Liver (tissue), 9 donors: Measurements from ENCODE around the gene TMEM273. TPM values are rescaled to one million over a fixed set of nuclear protein-coding genes. Genes with fewer than 3 reads are reported as not detected.

Source experiments
- DNase-seq: peaks from one replicate; pipeline ENCODE4 v3.0.0-alpha.2; 2017; ENCODE audit warnings: low spot score
- H3K27ac ChIP-seq, 2 donors: one replicate each; pipeline ENCODE4 v1.7.0; 2013; ENCODE audit warnings: inconsistent platforms in 2 of 2, low read length in 2 of 2, control low read depth in 1 of 2, low read depth in 1 of 2, mild to moderate bottlenecking in 1 of 2
- H3K27me3 ChIP-seq, 4 donors: one replicate each; pipeline versions ENCODE4 v1.6.1 to v1.7.0; 2013; ENCODE audit warnings: low read length in 3 of 4, inconsistent platforms in 1 of 4, mild to moderate bottlenecking in 1 of 4, moderate library complexity in 1 of 4; ENCODE audit not compliant: control insufficient read depth in 4 of 4, insufficient read depth in 4 of 4
- H3K36me3 ChIP-seq, 4 donors: one replicate each; pipeline versions ENCODE4 v1.6.1 to v1.7.0; 2013; ENCODE audit warnings: low read length in 3 of 4, mild to moderate bottlenecking in 3 of 4, low read depth in 1 of 4, moderate library complexity in 1 of 4; ENCODE audit not compliant: control insufficient read depth in 4 of 4, insufficient read depth in 3 of 4
- H3K4me1 ChIP-seq, 4 donors: one replicate each; pipeline versions ENCODE4 v1.6.1 to v1.7.0; 2013; ENCODE audit warnings: low read length in 3 of 4, mild to moderate bottlenecking in 3 of 4, moderate library complexity in 1 of 4; ENCODE audit not compliant: control insufficient read depth in 4 of 4, insufficient read depth in 4 of 4
- H3K4me3 ChIP-seq, 3 donors: one replicate each; pipeline versions ENCODE4 v1.6.1 to v1.7.0; 2013; ENCODE audit warnings: low read length in 3 of 3, control low read depth in 1 of 3, low read depth in 1 of 3, mild to moderate bottlenecking in 1 of 3
- H3K9ac ChIP-seq, 2 donors: one replicate each; pipeline ENCODE4 v1.7.0; 2013; ENCODE audit warnings: low read length in 2 of 2, mild to moderate bottlenecking in 2 of 2, moderate library complexity in 2 of 2, control low read depth in 1 of 2, low read depth in 1 of 2
- H3K9me3 ChIP-seq, 4 donors: one replicate each; pipeline versions ENCODE4 v1.6.1 to v1.7.0; 2013; ENCODE audit warnings: low read length in 3 of 4; ENCODE audit not compliant: control insufficient read depth in 4 of 4
- ATF3 ChIP-seq: IDR thresholded peaks from 2 replicates; pipeline ENCODE4 v1.6.1; 2016; ENCODE audit warnings: antibody characterized with exemption
- CTCF ChIP-seq: fragments of 150-350 bp; IDR thresholded peaks from 2 replicates; pipeline ENCODE4 v1.5.1; 2017; ENCODE audit warnings: improper control_type of control experiment, low read depth, low read length; ENCODE audit not compliant: missing input control
- EGR1 ChIP-seq, 2 donors: IDR thresholded peaks; 2 replicates each; pipeline ENCODE4 v1.6.1; 2016 to 2018; ENCODE audit warnings: antibody characterized with exemption in 2 of 2, low read depth in 2 of 2
- FOXA1 ChIP-seq: IDR thresholded peaks from 2 replicates; pipeline ENCODE4 v1.6.1; 2016; ENCODE audit warnings: antibody characterized with exemption
- FOXA2 ChIP-seq: IDR thresholded peaks from 2 replicates; pipeline ENCODE4 v1.6.1; 2016; ENCODE audit warnings: antibody characterized with exemption
- GABPA ChIP-seq, 2 donors: IDR thresholded peaks in 1 of 2; conservative IDR thresholded peaks in 1 of 2; 2 replicates each; pipeline ENCODE4 v1.6.1; 2016; ENCODE audit warnings: antibody characterized with exemption in 2 of 2, mild to moderate bottlenecking in 1 of 2, moderate library complexity in 1 of 2
- HNF4A ChIP-seq, 2 donors: conservative IDR thresholded peaks; 2 replicates each; pipeline ENCODE4 v1.6.1; 2016; ENCODE audit warnings: antibody characterized with exemption in 2 of 2, mild to moderate bottlenecking in 2 of 2
- HNF4G ChIP-seq: IDR thresholded peaks from 2 replicates; pipeline ENCODE4 v1.6.1; 2016; ENCODE audit warnings: antibody characterized with exemption
- JUND ChIP-seq, 2 donors: IDR thresholded peaks; 2 replicates each; pipeline ENCODE4 v1.6.1; 2016; ENCODE audit warnings: antibody characterized with exemption in 2 of 2
- MAX ChIP-seq: IDR thresholded peaks from 2 replicates; pipeline ENCODE4 v1.6.1; 2016; ENCODE audit warnings: antibody characterized with exemption
- NR2F2 ChIP-seq: IDR thresholded peaks from 2 replicates; pipeline ENCODE4 v1.6.1; 2016; ENCODE audit warnings: antibody characterized with exemption
- RAD21 ChIP-seq, 2 donors: IDR thresholded peaks; 2 replicates each; pipeline ENCODE4 v1.6.1; 2016; ENCODE audit warnings: antibody characterized with exemption in 2 of 2, mild to moderate bottlenecking in 2 of 2
- REST ChIP-seq: IDR thresholded peaks from 2 replicates; pipeline ENCODE4 v1.6.1; 2016; ENCODE audit warnings: antibody characterized with exemption, mild to moderate bottlenecking
- RXRA ChIP-seq, 2 donors: IDR thresholded peaks; 2 replicates each; pipeline ENCODE4 v1.6.1; 2017 to 2018; ENCODE audit warnings: antibody characterized with exemption in 2 of 2, mild to moderate bottlenecking in 1 of 2
- SP1 ChIP-seq: IDR thresholded peaks from 2 replicates; pipeline ENCODE4 v1.6.1; 2018; ENCODE audit warnings: antibody characterized with exemption, mild to moderate bottlenecking
- TAF1 ChIP-seq: conservative IDR thresholded peaks from 2 replicates; pipeline ENCODE4 v1.6.1; 2016; ENCODE audit warnings: antibody characterized with exemption, mild to moderate bottlenecking
- YY1 ChIP-seq: IDR thresholded peaks from 2 replicates; pipeline ENCODE4 v1.6.1; 2016; ENCODE audit warnings: antibody characterized with exemption, mild to moderate bottlenecking
- ZBTB33 ChIP-seq: IDR thresholded peaks from 2 replicates; pipeline ENCODE4 v1.6.1; 2016; ENCODE audit warnings: antibody characterized with exemption
- WGBS: extraction: QIAGEN DNeasy Blood & Tissue Kit; methylation state at CpG from one replicate; pipeline ENCODE4 v1.1.7; 2013; 5-methylcytosine and 5-hydroxymethylcytosine counted together
- polyA plus RNA-seq, 2 donors: library from polyadenylated mRNA; stranded (reverse) in 1 of 2; unstranded in 1 of 2; fragments of 200-250 nt in 1 of 2; fragments of >200 nt in 1 of 2; fragmentation: Nextera tagmentation in 1 of 2; extraction: Ambion mirVana in 1 of 2; gene quantifications; one replicate each; pipeline versions ENCODE4 v1.2.1 to v1.2.3, GENCODE V29; 2013 to 2015
- total RNA-seq, 2 donors: library from RNA; depleted of rRNA; stranded (reverse); fragments of >200 nt; gene quantifications; one replicate each; pipeline ENCODE4 v1.2.3, GENCODE V29; 2014
- donor health status: healthy.
- donor health status: healthy.
- donor health status: healthy.
- donor health status: healthy.
- donor health status: healthy.

Gene TMEM273
- total and polyA plus RNA-seq, 4 donors: 2.5 to 9.5 (median 4.5) TPM

GRCh38 chr10:49107111-49107886 lies 80.9 kb downstream of the TMEM273 start:
- peaks cover 8 to 17% (median 12%) of the 10 kb centered on the region in 4 donors for H3K4me1 ChIP-seq
- H3K27ac ChIP-seq: no peak overlapping the region
- H3K27me3 ChIP-seq: no peaks in the 10 kb centered on the region
- no peak overlapping the region for H3K4me3 ChIP-seq
- H3K9me3 ChIP-seq: no peaks in the 10 kb centered on the region
- DNase-seq: no peak
- no peak overlapping the region for H3K9ac ChIP-seq
- H3K36me3 ChIP-seq: no peaks in the 10 kb centered on the region
- 97% methylated on average over 17 of the region's 17 CpGs for WGBS
- peak; percentile 55 for TF ChIP-seq HNF4G
- no peak for TF ChIP-seq ATF3
- TF ChIP-seq FOXA2: peak; percentile 86
- TF ChIP-seq RXRA (IDR thresholded peaks at IDR 0.05): peak; percentile 77 to 89
- TF ChIP-seq TAF1: no peak
- TF ChIP-seq JUND (IDR thresholded peaks at IDR 0.05): peak in 1 of 2 donors; percentile 42
- no peak for TF ChIP-seq GABPA (IDR thresholded peaks at IDR 0.05 in 1 of 2, conservative IDR thresholded peaks at IDR 0.05 in 1 of 2)
- no peak for TF ChIP-seq MAX
- no peak for TF ChIP-seq YY1
- TF ChIP-seq NR2F2: no peak
- no peak for TF ChIP-seq EGR1 (IDR thresholded peaks at IDR 0.05; ENCODE audit: low read depth in 2 of 2)
- TF ChIP-seq FOXA1: peak; percentile 86
- TF ChIP-seq RAD21 (IDR thresholded peaks at IDR 0.05): peak; percentile 20 to 54
- TF ChIP-seq REST: no peak
- no peak for TF ChIP-seq ZBTB33
- peak; percentile 84 for TF ChIP-seq SP1
- TF ChIP-seq CTCF: no peak
- peak; percentile 90 to 95 for TF ChIP-seq HNF4A (conservative IDR thresholded peaks at IDR 0.05)
